Amniotic stem cell (primary cell): Measurements from ENCODE around the gene THAP12.

Experiments used
- DNase-seq: peaks from one replicate; lab custom pipeline; 2025; lab: John Stamatoyannopoulos, UW

Gene THAP12

DNA sequence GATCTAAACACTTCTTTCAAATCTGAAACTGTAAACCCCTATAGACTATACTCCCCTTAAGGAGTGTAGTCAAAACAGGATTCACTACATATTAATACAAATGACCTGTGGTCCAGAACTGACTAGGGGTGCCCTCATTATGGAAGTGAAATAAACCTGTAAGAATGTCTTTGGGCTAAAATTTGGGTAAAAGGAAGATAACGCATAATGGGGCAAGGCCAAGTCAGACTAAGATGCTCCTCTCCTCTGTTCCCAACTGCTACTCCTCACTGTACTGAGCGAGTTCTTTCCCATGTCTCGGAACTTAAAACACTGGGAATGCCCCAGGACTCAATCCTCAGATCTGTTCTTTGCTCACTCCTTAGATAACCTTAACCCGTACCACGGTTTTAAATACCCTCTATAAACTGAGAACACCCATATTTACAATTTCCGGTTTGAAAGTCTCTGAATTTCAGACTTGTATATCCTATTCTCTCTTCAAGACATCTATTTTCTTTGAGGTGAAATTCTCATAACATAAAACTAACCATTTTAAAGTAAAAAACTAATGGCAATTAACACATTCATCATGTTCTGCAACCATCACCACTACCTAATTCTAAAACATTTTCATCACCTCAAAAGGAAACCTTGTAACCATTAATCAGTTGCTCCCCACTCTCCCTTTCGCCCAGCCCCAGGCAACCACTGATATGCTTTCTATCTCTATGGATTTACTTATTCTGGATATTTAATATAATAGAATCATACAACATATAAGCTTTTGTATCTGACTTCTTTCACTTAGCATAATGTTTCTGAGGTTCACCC, 4.0 kb downstream of the THAP12 start:
- no peak for DNase-seq

DNA sequence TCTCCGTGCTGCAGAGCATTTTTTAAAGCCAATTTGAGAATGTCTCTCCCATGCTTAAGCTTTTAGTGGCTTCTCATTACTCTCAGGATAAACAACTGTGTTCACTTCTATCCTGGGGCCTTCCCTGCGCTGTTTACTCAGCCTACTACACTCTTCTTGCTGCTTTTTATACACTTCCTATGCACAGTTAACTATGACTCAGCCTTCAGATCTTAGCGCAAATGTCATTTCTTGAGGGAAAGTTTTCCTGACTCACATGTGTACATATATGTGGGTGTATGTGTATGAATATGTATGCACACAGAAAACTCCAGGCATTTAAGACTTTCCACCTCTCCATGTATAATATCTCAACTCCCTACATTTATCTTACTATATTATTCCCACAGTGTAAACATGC, 9.8 kb downstream of the THAP12 start:
- DNase-seq = peak; percentile 77

- DNase-seq = no peak
Observed at GRCh38 chr11:76369406-76369805, 11.5 kb downstream of the THAP12 start.

- no peak for DNase-seq
Observed at GRCh38 chr11:76368490-76368889, 12.4 kb downstream of the THAP12 start.

DNA sequence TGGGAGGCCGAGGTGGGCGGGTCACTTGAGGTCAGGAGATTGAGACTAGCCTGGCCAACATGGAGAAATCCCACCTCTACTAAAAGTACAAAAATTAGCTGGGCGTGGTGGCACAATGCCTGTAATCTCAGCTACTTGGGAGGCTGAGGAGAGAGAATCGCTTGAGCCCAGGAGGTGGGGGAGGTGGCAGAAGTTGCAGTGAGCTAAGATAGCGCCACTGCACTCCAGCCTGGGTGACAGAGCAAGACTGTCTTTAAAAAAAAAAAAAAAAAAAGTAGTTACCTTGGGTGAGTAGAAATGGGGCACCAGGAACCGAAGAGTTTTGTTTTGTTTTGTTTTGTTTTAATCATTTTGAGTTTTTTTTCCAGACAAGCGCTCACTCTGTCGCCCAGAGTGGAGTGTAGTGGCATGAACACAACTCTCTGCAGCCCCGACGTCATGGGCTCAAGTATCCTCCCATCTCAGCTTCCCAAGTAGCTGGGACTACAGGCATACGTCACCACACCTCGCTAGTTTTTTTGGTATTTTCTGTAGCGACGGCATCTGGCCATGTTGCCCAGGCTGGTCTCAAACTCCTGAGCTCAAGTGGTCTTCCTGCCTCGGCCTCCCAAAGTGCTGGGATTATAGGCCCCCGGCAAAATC, 15.8 kb downstream of the THAP12 start:
- DNase-seq = no peak

DNA sequence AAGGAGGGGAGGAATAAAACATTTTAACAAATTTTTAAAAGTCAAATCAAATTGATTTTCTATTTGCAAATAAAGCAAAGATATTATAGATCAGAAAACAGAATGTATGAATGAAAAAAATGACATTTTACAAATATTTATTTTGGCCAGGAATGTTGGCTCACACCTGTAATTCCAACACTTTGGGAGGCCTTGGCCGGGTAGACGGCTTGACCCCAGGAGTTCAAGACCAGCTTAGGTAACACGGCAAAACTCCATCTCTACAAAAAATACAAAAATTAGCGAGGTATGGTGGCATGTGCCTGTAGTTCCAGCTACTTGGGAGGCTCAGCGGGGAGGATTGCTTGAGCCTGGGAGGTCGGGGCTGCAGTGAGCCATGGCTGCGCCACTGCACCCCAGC, 18.2 kb downstream of the THAP12 start:
- no peak for DNase-seq

DNA sequence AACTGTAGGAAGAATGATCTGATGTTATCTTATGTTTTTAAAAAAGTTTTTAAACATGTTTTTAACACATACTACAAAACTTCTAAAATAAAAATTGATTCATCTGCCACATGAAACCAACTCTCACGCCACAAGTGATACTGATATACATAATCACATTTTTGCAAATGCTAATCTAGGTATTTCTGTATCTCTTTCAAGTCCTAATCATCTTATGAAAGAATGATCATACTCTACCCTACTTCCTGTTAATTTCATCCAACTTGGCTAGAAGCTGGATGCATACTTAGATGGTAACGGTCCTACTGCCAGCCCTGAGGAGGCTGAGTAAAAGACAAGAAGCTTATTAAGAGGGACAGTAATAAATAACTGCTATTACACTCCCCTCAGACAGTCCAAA, 19.2 kb downstream of the THAP12 start:
- no peak for DNase-seq

DNA sequence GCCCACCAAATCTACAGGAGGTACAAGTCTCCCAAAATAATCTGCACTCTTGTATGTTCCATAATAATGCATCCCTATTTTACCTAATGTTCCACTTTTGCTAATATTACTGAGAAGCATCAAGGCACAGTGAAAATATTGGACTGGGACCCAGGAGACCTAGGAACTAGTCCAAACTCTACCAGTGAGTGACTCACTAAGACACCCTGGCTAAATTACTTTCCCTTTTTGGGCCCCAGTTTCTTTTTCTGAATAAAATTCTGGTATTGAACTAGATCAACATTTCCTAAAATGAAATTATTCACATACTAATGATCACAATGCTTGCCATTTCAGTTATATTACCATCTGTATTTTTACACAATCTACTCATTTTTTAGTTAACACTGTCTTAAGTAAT, 19.6 kb downstream of the THAP12 start:
- DNase-seq = no peak

DNA sequence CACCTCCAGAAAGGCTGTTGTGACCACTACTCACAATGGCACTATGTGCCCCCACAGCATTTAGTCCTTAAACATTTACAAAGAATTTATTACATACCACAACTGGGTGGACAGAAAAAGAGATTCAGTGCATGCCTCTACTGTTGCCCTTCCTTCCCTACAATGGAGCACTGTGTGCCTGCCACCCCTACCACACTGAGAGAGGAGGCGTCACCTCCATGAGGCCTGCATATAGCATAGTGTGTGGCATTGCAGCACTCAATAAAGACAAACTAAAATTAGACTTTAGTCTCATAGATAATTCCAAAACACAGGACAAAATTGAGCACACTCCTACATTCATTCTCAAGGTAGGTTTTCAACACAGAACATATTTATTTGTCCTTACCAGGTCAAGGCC, 25.8 kb downstream of the THAP12 start:
- DNase-seq = no peak

DNA sequence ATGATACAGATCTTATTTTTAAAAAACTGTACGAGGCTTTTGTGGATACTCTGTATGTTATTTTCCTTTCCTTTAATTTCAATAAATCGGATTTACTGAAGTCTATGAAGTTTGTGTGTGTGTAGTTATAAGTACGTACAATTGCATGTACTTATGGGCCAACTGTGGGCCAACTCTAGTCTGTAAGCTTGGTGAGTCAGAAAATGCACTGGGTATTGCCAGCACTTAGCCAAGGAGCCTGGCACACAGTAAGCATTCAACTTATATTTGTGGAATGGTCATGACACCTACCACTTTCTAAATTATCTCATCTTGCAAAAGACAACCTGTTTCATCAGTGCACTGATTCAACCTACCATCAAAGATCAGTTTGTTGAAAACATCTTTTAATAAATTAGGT, 32.6 kb downstream of the THAP12 start:
- DNase-seq = no peak

GRCh38 chr11:76347466-76347865, 33.5 kb downstream of the THAP12 start:
- DNase-seq = no peak

GRCh38 chr11:76339221-76339620, 41.7 kb downstream of the THAP12 start:
- no peak for DNase-seq

DNA sequence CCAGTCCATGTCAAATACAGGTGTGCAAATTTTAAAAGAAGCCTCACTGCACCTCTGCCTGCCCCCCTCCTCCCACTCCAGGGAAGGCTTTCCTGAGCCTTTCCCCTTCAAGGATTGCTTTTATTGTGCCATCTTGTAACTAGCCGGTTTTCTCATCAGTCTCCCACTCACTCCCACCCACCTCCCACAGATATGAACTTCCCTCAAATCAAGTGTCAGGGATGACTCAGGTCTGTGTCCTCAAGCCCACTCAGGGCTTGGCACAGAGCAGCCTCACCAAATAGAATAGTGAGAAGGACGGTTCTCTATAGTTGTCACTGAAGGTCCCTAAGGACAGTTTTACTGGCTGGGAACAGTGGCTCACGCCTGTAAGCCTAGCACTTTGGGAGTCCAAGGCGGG, 43.0 kb downstream of the THAP12 start:
- no peak for DNase-seq

GRCh38 chr11:76337469-76337868, 43.5 kb downstream of the THAP12 start:
- DNase-seq = no peak

DNA sequence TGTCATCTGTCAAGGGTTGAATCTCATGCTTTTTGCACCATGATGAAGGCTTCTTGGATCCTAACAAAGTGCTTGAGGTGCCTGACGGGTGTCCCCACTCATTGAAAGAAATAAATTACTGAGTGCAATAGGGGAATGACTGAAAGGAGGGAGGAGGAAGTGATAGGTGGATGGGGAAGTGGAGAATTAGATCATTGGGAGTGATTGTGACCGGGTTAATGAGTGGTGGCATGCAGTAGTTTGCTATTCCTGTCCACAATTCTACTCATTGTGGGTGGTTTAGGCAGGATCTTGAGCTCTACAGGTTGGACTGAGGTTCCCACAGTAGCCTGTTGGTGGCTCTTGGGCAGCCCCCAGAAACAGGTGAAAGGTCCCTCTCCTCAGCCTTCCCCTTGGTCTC, 44.3 kb downstream of the THAP12 start:
- DNase-seq = no peak

- DNase-seq = no peak
Observed at GRCh38 chr11:76335842-76336241, 45.1 kb downstream of the THAP12 start.

GRCh38 chr11:76334826-76335389, 46.0 kb downstream of the THAP12 start:
- DNase-seq = no peak

- DNase-seq = no peak
Observed at GRCh38 chr11:76330651-76331050, 50.3 kb downstream of the THAP12 start.

DNA sequence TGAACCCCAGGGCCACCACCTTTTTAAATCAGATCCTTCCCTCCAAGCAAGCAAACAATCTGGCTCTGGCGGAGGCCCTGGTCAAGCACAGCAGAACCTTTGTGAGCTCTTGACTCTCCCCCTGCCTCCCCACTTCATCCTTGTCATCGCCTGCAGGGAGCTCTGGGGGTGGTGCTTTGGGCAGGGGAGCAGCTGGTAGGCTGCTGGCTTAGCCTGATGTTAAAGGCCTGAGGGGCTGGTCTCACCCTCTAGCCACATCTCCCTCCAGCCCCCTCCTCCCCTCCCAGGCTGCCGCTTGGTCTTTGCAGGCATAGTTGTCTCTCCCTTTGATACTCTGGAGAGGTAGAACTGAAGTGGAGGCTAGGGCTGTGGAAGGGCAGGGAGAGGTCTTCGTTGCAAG, 50.9 kb downstream of the THAP12 start:
- no peak for DNase-seq

DNA sequence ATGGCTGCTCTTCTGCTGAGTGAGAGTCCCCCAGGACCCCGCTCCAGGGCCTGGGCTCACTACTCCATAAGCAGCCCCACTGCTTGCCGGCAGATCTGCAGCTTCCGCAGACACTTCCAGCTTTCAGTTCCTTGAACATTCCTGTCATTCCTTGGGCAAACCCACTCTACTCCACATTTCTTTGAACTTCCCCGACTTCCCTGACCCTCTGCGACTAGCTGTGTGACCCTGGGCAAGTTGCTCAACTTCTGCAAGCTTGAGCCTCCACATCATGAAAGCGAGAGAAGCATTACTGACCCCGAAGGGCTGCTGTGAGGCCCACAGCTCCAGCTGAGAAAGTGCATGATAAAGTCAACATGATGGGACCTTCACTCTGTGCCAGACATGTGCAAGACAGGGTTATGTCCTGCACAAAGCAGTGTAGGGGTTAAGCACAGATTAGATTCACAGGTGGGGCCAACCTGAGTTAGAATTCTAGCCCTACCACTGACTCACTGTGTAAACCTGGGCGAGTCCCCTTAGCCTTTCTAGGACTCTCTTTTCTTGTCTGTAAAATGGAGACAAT, 51.8 kb downstream of the THAP12 start:
- no peak for DNase-seq

DNA sequence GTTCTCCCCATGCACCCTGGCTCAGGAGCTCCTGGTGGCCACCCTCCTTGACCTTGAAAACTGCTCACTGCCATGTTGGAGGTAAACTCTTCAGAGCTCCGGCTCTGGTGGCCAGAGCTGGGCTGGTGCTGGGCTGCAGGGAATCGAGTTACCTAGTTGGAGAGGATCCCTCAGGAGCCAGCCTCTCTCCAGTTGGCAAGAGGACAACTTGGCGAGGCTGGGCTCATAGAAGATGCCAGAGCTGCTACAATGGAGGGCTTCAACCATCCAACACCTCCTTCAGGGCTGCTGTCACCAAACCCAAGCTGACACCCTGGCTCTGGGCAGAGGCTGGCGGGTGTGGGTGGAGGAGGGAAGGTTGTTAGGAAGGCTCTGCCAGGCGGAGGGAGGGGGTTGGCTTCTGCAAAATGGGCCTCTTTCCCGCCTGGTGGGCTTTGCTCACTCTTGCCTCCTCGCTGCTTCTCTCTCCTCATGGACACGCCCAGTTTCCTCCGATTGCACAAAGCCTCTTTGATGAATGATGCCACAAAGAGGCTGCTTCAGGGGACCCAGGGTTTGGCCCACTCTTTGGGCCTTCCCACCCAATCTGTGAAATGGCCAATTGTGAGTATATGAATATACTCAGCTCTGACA, 53.1 kb downstream of the THAP12 start:
- no peak for DNase-seq

DNA sequence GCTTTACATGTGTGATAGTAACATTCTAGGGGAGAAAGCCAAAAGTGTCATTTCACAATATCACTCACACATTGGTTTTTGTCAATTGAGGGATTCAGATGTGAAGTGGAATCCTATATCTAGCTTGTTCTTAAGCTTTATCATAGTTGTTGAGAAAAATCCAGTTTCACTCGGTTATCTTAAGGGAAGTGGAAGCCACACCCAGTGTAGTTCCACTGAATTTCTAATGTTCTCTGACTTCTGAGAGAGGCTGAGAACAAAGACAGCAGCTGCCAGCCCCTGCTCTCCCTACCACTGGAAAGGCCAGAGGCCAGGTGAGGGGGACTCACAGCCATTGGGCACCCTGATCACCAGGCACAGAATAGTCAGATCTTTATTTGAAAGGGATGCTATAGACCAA, 53.7 kb downstream of the THAP12 start:
- no peak for DNase-seq

DNA sequence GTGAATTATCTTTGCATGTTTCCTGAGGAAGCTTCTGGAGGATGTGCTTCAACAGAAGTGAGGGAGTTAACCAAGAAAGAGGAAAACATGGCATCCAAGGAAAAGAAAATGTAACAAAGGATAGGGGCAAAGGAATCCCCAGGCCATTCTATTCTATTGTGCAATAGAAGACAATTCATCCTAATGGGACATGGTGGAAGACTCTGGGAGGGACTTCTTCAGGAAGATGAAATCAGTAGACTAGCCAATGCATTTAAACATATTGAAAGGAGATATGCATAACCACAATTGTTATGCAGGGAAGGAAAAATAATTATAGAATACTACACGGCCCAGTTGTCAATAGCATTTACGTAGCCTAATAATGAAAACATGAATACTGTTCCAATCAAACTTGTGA, 55.7 kb downstream of the THAP12 start:
- DNase-seq = no peak
